GM18499 (cell line): ENCODE measurements around the gene UBXN10.
"Not testable (repeated sequence)": the region's sequence is repeated elsewhere in the genome, so short reads cannot be mapped to it uniquely, and the experiment has no call there.

Experiments used
- ATAC-seq: cut with Tn5 transposase; IDR thresholded peaks from one replicate; pipeline ENCODE4 v1.9.1; 2021; ENCODE audit warnings: moderate number of reproducible peaks; ENCODE audit not compliant: insufficient read depth, unreplicated experiment

The UBXN10 gene

GRCh38 chr1:20229171-20229570 lies 43.3 kb downstream of the UBXN10 start:
- ATAC-seq, result no peak

DNA sequence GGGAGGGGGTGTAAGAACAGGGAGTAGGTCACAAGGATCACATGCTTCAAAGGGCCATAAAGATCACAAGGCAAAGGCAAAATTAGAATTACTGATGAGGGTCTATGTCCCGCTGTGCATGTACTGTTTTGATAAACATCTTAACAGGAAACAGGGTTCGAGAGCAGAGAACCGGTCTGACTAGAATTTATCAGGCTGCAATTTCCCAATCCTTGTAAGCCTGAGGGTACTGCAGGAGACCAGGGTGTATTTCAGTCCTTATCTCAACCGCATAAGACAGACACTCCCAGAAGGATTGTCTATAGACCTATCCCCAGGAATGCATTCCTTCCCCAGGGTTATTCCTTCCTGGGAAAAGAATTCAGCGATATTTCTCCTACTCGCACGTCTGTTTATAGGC lies 46.7 kb downstream of the UBXN10 start:
- not testable (repeated sequence) for ATAC-seq

DNA sequence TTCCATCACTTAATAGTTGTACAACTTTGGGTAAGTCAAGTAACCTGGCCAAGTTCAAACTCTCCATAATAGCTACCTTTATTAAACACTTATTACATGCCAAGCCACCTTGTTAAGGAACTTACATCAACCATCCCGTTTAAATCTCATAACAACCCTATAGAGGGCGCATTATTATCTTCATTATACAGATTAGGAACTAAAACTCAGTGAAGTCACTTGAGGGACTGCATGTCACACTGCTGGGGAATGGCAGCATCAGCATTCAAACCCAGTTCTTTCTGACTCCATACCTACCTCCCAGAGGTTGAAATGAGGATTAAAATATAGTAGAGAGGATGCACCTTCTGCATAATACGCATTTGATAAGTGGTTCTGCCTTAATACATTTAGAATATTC lies 47.5 kb downstream of the UBXN10 start:
- ATAC-seq, result no peak

- no peak for ATAC-seq
These were observed 48.0 kb downstream of the UBXN10 start for GRCh38 chr1:20233866-20234265.

GRCh38 chr1:20234788-20235535 lies 49.1 kb downstream of the UBXN10 start:
- no peak for ATAC-seq

DNA sequence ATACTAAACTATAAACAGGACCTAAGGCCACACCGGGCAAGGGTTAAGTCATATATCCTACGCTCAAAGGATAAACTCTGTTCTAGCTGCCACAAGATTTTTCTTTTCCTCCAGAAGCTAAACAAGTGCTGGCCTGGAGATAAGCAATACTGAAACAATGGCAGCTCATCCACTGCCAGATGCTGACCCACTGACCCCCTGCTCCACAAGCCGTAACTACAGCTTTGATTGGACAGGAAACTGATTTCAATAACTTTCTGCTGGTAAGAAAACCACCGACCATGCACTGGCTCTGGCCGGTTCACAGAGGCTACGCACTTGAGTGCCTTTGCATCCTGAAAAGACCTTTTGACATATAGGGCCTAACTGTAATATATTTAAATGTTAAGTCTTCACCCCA lies 51.8 kb downstream of the UBXN10 start:
- ATAC-seq, result no peak

DNA sequence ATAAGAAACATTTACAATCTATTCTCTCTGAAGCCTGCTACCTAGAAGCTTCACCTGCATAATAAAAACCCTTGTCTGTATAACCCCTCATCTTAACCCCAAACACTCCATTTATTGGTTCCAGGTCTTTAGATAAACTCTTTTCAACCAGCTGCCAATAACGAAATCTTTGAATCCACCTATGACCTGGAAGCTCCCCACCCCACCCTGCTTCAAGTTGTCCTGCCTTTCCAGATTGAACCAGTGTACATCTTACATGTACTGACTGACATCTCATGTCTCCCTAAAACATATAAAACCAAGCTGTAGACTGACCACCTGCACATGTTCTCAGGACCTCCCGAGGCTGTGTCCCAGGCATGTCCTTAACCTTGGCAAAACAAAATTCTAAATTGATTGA lies 54.1 kb downstream of the UBXN10 start:
- ATAC-seq, result no peak

GRCh38 chr1:20242890-20243479 lies 57.1 kb downstream of the UBXN10 start:
- ATAC-seq, result no peak
